ENCODE results near the gene SARS2. TPM values are rescaled to one million over a fixed set of nuclear protein-coding genes. Genes with fewer than 3 reads are reported as not detected.

SARS2 gene
- total and polyA plus RNA-seq, 11 donors, result 9.0 to 29.1 (median 16.7) TPM

DNA sequence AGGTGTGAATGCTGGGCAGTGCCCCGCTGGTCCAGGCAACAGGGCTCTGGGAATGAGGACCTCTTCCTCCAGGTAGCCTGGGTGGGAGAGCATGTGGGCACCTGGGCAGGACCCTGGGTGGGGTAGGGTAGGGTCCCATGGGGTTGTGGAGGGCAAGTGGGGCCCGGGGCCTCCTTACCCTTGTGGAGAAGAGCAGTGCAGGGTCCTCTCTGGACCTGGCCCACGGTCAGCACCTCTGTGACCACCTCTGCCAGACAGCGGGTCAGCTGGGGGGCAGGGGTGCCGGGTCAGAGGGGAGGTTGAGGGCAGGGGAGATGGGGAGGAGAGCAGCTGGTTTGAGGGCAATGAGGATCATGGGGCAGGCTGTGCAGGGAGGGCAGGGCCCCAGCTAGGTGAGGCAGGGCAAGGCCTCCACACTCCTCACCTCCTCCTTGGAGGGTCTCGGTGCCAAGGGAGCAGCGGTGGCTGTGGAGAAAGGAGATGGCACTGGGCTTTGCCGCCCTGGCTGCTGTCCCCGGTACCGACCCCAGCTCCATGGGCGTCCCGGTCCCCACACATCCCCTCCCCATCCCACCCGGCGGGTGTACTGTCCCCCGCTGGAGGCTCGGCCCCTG is 19.1 kb downstream of the SARS2 start:
- Histone ChIP-seq H3K36me3 (peaks cover 0 to 23% (median 14%) of the 10 kb centered on the region in 9 donors), H3K27me3 (peaks cover 0 to 16% (median 0%) of the 10 kb centered on the region in 9 donors), H3K4me3 (no peak overlapping the region), H3K9me3 (no peaks in the 10 kb centered on the region), H3K27ac (no peak overlapping the region), H3K4me1 (no peaks in the 10 kb centered on the region)
- intact Hi-C loops (cut with DNase I), result no loop called here
- WGBS, 4 donors, result 49 to 57% (median 55%) methylated on average over 13 to 16 of the region's 16 CpGs
- DNase-seq (no peak), ATAC-seq (no peak)
- no peak for TF ChIP-seq CTCF (IDR thresholded peaks at IDR 0.05)
- TF ChIP-seq POLR2A (IDR thresholded peaks at IDR 0.05), result no peak

- Histone ChIP-seq H3K27ac (no peak overlapping the region), H3K9me3 (no peaks in the 10 kb centered on the region), H3K4me1 (no peaks in the 10 kb centered on the region), H3K36me3 (peaks cover 0 to 30% (median 21%) of the 10 kb centered on the region in 9 donors), H3K27me3 (peaks cover 0 to 16% (median 0%) of the 10 kb centered on the region in 9 donors), H3K4me3 (no peak overlapping the region)
- 94 to 97% (median 96%) methylated on average over 12 of the region's 12 CpGs for WGBS, 4 donors
- DNase-seq (no peak), ATAC-seq (no peak)
- intact Hi-C loops (cut with DNase I), result no loop called here
- TF ChIP-seq POLR2A (IDR thresholded peaks at IDR 0.05) (no peak), CTCF (IDR thresholded peaks at IDR 0.05) (no peak)
These were observed 20.1 kb downstream of the SARS2 start for GRCh38 chr19:38910488-38910887.

DNA sequence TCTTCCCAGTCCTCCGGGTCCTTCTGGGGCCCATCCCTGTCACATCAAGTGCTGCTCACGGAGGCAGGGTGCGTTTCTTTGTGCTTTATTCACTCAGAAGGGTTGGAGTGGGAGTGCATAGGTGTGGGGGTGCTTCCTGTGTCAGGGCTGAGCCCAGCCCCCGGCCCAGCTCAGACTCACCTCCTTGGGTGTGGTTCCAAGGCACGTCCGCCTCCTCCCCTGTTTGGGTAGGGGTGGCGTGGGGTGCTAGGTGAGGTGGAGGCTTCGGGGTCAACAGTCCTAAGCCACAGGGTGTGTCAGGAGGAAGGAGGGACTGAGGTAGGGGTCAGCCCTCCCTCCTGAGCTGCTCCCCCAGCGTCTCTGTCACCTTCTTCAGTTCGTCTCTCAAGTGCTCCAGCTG is 21.7 kb downstream of the SARS2 start:
- H3K4me3 ChIP-seq, result no peak overlapping the region
- TF ChIP-seq POLR2A (IDR thresholded peaks at IDR 0.05), result no peak
- TF ChIP-seq CTCF (IDR thresholded peaks at IDR 0.05), result no peak
- H3K27ac ChIP-seq, result no peak overlapping the region
- H3K36me3 ChIP-seq, result peaks cover 0 to 42% (median 30%) of the 10 kb centered on the region in 9 donors
- no peak for DNase-seq
- 81 to 85% (median 83%) methylated on average over 7 to 10 of the region's 10 CpGs for WGBS, 4 donors
- no peak for ATAC-seq
- no peaks in the 10 kb centered on the region for H3K9me3 ChIP-seq
- no peaks in the 10 kb centered on the region for H3K4me1 ChIP-seq
- intact Hi-C loops (cut with DNase I), result no loop called here
- peaks cover 0 to 16% (median 0%) of the 10 kb centered on the region in 9 donors for H3K27me3 ChIP-seq

GRCh38 chr19:38907670-38908069 is 22.9 kb downstream of the SARS2 start:
- no peak for DNase-seq
- H3K27ac ChIP-seq, result no peak overlapping the region
- no peaks in the 10 kb centered on the region for H3K4me1 ChIP-seq
- TF ChIP-seq POLR2A (IDR thresholded peaks at IDR 0.05) (no peak), CTCF (IDR thresholded peaks at IDR 0.05) (no peak)
- intact Hi-C loops (cut with DNase I), result no loop called here
- no peaks in the 10 kb centered on the region for H3K9me3 ChIP-seq
- peaks cover 0 to 42% (median 30%) of the 10 kb centered on the region in 9 donors for H3K36me3 ChIP-seq
- no peak overlapping the region for H3K4me3 ChIP-seq
- peaks cover 0 to 16% (median 0%) of the 10 kb centered on the region in 9 donors for H3K27me3 ChIP-seq
- WGBS, 4 donors, result 96 to 97% (median 96%) methylated on average over 12 of the region's 12 CpGs
- ATAC-seq, result no peak

Data from heart left ventricle (tissue), 16 donors.